CD8-positive, alpha-beta memory T cell (primary cell): ENCODE measurements around the gene PLCXD3. TPM values are rescaled to one million over a fixed set of nuclear protein-coding genes. Genes with fewer than 3 reads are reported as not detected.

ENCODE experiments used
- CTCF ChIA-PET: fragments of 350-600 bp; sonication (Branson Sonifier 250); formaldehyde crosslinking; loops from one replicate; lab custom pipeline; 2021; ENCODE audit warnings: antibody characterized with exemption; lab: Charles Lee
- POLR2A ChIA-PET: fragments of 350-600 bp; sonication (Branson Sonifier 250); formaldehyde crosslinking; loops from one replicate; lab custom pipeline; 2021; ENCODE audit warnings: antibody characterized with exemption; lab: Charles Lee
- DNase-seq, 5 donors: peaks; one replicate each; pipeline versions ENCODE4 v3.0.0 to v3.0.0-alpha.2; 2020 to 2022; ENCODE audit warnings: mixed read lengths in 1 of 5
- H3K27ac ChIP-seq: one replicate; pipeline ENCODE4 v1.7.0; 2013; ENCODE audit warnings: low read depth, mild to moderate bottlenecking, low read length, moderate library complexity
- H3K27me3 ChIP-seq: 2 replicates; pipeline ENCODE4 v1.7.0; 2013; ENCODE audit warnings: low read length, mild to moderate bottlenecking; ENCODE audit not compliant: insufficient read depth, poor library complexity, severe bottlenecking
- H3K36me3 ChIP-seq: 2 replicates; pipeline ENCODE4 v1.7.0; 2013; ENCODE audit warnings: mild to moderate bottlenecking, low read length, moderate library complexity; ENCODE audit not compliant: insufficient read depth
- H3K4me1 ChIP-seq: 2 replicates; pipeline ENCODE4 v1.7.0; 2013; ENCODE audit warnings: mild to moderate bottlenecking, low read length, moderate library complexity; ENCODE audit not compliant: insufficient read depth
- H3K4me3 ChIP-seq: 2 replicates; pipeline ENCODE4 v1.7.0; 2013; ENCODE audit warnings: mild to moderate bottlenecking, low read length
- H3K9me3 ChIP-seq: 2 replicates; pipeline ENCODE4 v1.7.0; 2013; ENCODE audit warnings: mild to moderate bottlenecking, low read length
- H3K27ac Mint-ChIP-seq, 8 donors: one replicate each; pipeline ENCODE4 v1.8.0; 2020 to 2021; ENCODE audit warnings: mixed read lengths in 8 of 8, mild to moderate bottlenecking in 6 of 8, inconsistent platforms in 3 of 8, moderate library complexity in 3 of 8
- H3K27me3 Mint-ChIP-seq, 2 donors: one replicate each; pipeline ENCODE4 v1.8.0; 2020 to 2021; ENCODE audit warnings: mixed read lengths in 2 of 2, mild to moderate bottlenecking in 1 of 2, moderate library complexity in 1 of 2
- H3K36me3 Mint-ChIP-seq, 3 donors: one replicate each; pipeline ENCODE4 v1.8.0; 2020 to 2021; ENCODE audit warnings: mixed read lengths in 3 of 3, inconsistent platforms in 1 of 3, mild to moderate bottlenecking in 1 of 3
- H3K4me1 Mint-ChIP-seq, 3 donors: one replicate each; pipeline ENCODE4 v1.8.0; 2020 to 2021; ENCODE audit warnings: mixed read lengths in 3 of 3, inconsistent platforms in 1 of 3, mild to moderate bottlenecking in 1 of 3
- H3K4me3 Mint-ChIP-seq, 7 donors: one replicate each; pipeline ENCODE4 v1.8.0; 2020 to 2021; ENCODE audit warnings: mixed read lengths in 7 of 7, mild to moderate bottlenecking in 6 of 7, moderate library complexity in 4 of 7, inconsistent platforms in 2 of 7
- H3K9me3 Mint-ChIP-seq, 5 donors: one replicate each; pipeline ENCODE4 v1.8.0; 2020 to 2022; ENCODE audit warnings: mixed read lengths in 5 of 5, mild to moderate bottlenecking in 3 of 5, moderate library complexity in 2 of 5, inconsistent platforms in 1 of 5
- polyA plus RNA-seq: library from polyadenylated mRNA; unstranded; fragments of 300-500 nt; fragmentation: Illumina TruSeq; gene quantifications from one replicate; pipeline ENCODE4 v1.2.3, GENCODE V29; 2021
- total RNA-seq, 2 experiments: library from RNA; stranded (reverse); gene quantifications; one replicate each; pipeline ENCODE4 v1.2.3, GENCODE V29; 2021

Gene PLCXD3, protein sequence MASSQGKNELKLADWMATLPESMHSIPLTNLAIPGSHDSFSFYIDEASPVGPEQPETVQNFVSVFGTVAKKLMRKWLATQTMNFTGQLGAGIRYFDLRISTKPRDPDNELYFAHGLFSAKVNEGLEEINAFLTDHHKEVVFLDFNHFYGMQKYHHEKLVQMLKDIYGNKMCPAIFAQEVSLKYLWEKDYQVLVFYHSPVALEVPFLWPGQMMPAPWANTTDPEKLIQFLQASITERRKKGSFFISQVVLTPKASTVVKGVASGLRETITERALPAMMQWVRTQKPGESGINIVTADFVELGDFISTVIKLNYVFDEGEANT
- total RNA-seq: not detected
- not detected for polyA plus RNA-seq

- Histone ChIP-seq H3K27me3 (no peaks in the 10 kb centered on the region), H3K36me3 (no peaks in the 10 kb centered on the region), H3K4me1 (no peaks in the 10 kb centered on the region), H3K9me3 (no peaks in the 10 kb centered on the region), H3K4me3 (no peak within 1 kb of the TSS), H3K27ac (no peak within 1 kb of the TSS)
- ChIA-PET CTCF (no interaction called here), POLR2A (no interaction called here)
- DNase-seq: no peak
- Mint-ChIP-seq H3K9me3 (peaks cover 0 to 3% (median 0%) of the 10 kb centered on the region in 5 donors), H3K27me3 (peaks cover 12 to 37% of the 10 kb centered on the region in 2 donors), H3K4me1 (peaks cover 0 to 1% (median 0%) of the 10 kb centered on the region in 3 donors), H3K36me3 (no peaks in the 10 kb centered on the region), H3K27ac (no peak within 1 kb of the TSS), H3K4me3 (no peak within 1 kb of the TSS)
These were observed at the start of gene PLCXD3 for GRCh38 chr5:41510176-41510831. Gene PLCXD3 (minus strand): TSS chr5:41510601. CDS start chr5:41510526, 75 bp downstream.

DNA sequence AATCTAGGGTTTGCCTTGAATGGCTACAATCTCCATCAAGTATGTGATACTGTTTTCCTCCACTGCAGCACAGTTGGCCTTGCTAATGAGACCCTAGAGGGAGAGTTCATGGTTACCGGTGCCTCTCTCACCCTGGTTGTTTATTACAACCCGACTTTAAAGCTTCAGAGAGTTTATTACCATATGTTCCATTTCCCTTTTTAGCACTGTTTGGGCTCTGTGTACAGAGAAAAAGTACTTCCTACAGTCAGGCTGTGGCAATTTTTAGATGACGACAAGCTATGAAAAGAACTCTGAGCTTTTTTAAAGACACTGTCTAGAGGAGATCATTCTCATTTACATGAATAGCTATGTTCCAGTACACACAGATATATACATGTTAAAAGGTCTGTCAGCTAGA lies 48.8 kb upstream of the PLCXD3 start:
- no peaks in the 10 kb centered on the region for H3K27me3 ChIP-seq
- ChIA-PET CTCF (no interaction called here), POLR2A (no interaction called here)
- H3K27ac ChIP-seq: no peak overlapping the region
- no peaks in the 10 kb centered on the region for H3K9me3 ChIP-seq
- H3K4me3 ChIP-seq: no peak overlapping the region
- Mint-ChIP-seq H3K27me3 (no peaks in the 10 kb centered on the region), H3K9me3 (peaks cover 0 to 6% (median 0%) of the 10 kb centered on the region in 5 donors), H3K27ac (peak overlapping the region in 1 of 8 donors; percentile 61), H3K4me3 (no peak overlapping the region), H3K4me1 (no peaks in the 10 kb centered on the region), H3K36me3 (no peaks in the 10 kb centered on the region)
- no peak for DNase-seq
- H3K36me3 ChIP-seq: no peaks in the 10 kb centered on the region
- H3K4me1 ChIP-seq: no peaks in the 10 kb centered on the region

- Mint-ChIP-seq H3K9me3 (peaks cover 0 to 3% (median 0%) of the 10 kb centered on the region in 5 donors), H3K4me1 (no peaks in the 10 kb centered on the region), H3K27me3 (no peaks in the 10 kb centered on the region), H3K36me3 (no peaks in the 10 kb centered on the region), H3K27ac (no peak overlapping the region), H3K4me3 (no peak overlapping the region)
- H3K36me3 ChIP-seq: no peaks in the 10 kb centered on the region
- H3K4me1 ChIP-seq: no peaks in the 10 kb centered on the region
- DNase-seq: no peak
- no peak overlapping the region for H3K27ac ChIP-seq
- H3K27me3 ChIP-seq: no peaks in the 10 kb centered on the region
- ChIA-PET POLR2A (no interaction called here), CTCF (no interaction called here)
- H3K4me3 ChIP-seq: no peak overlapping the region
- no peaks in the 10 kb centered on the region for H3K9me3 ChIP-seq
These were observed 47.9 kb upstream of the PLCXD3 start for GRCh38 chr5:41558295-41558694.

GRCh38 chr5:41547991-41548390 lies 37.6 kb upstream of the PLCXD3 start:
- CTCF ChIA-PET: no interaction called here
- no peaks in the 10 kb centered on the region for H3K9me3 ChIP-seq
- POLR2A ChIA-PET: no interaction called here
- DNase-seq: no peak
- no peak overlapping the region for H3K27ac ChIP-seq
- no peaks in the 10 kb centered on the region for H3K36me3 ChIP-seq
- no peak overlapping the region for H3K4me3 ChIP-seq
- no peaks in the 10 kb centered on the region for H3K36me3 Mint-ChIP-seq
- H3K4me1 ChIP-seq: no peaks in the 10 kb centered on the region
- H3K4me1 Mint-ChIP-seq: no peaks in the 10 kb centered on the region
- H3K27ac Mint-ChIP-seq: no peak overlapping the region
- no peaks in the 10 kb centered on the region for H3K27me3 ChIP-seq
- peaks cover 0 to 9% (median 4%) of the 10 kb centered on the region in 5 donors for H3K9me3 Mint-ChIP-seq
- H3K4me3 Mint-ChIP-seq: no peak overlapping the region
- peaks cover 0 to 2% of the 10 kb centered on the region in 2 donors for H3K27me3 Mint-ChIP-seq

DNA sequence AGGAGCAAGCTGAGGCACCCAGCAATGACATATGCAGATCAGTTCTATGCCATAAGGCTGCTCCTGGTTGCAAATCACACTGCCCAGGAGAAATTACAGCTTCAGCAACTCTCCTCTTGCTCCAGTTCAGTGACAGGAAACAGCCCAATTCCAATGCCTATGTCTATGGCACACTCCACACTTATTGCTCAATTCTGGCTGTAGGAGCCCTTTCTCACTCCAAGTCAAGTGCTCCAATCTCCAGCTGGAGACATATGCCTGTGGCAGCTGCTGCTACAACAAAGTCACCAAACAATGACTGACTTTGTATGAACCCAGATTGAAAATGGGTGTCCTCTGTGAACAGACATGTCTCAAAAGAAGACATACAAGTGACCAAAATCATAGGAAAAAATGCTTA lies 31.8 kb upstream of the PLCXD3 start:
- Histone ChIP-seq H3K4me1 (no peaks in the 10 kb centered on the region), H3K9me3 (peaks cover 4% of the 10 kb centered on the region), H3K36me3 (no peaks in the 10 kb centered on the region), H3K27me3 (no peaks in the 10 kb centered on the region), H3K4me3 (no peak overlapping the region), H3K27ac (no peak overlapping the region)
- Mint-ChIP-seq H3K27ac (no peak overlapping the region), H3K36me3 (no peaks in the 10 kb centered on the region), H3K9me3 (peaks cover 2 to 10% (median 5%) of the 10 kb centered on the region in 5 donors), H3K27me3 (no peaks in the 10 kb centered on the region), H3K4me3 (no peak overlapping the region), H3K4me1 (no peaks in the 10 kb centered on the region)
- CTCF ChIA-PET: no interaction called here
- no peak for DNase-seq
- POLR2A ChIA-PET: no interaction called here

- CTCF ChIA-PET: interaction anchor here (0.5 kb wide), 1 partner anchor 495 kb away, joined by 3 read pairs; no protein-coding TSS in a partner anchor
- Mint-ChIP-seq H3K36me3 (no peaks in the 10 kb centered on the region), H3K27ac (no peak overlapping the region), H3K9me3 (peaks cover 4 to 15% (median 9%) of the 10 kb centered on the region in 5 donors), H3K4me1 (no peaks in the 10 kb centered on the region), H3K27me3 (no peaks in the 10 kb centered on the region), H3K4me3 (no peak overlapping the region)
- H3K4me1 ChIP-seq: no peaks in the 10 kb centered on the region
- H3K9me3 ChIP-seq: peaks cover 4% of the 10 kb centered on the region
- no peak for DNase-seq
- no peak overlapping the region for H3K27ac ChIP-seq
- no peaks in the 10 kb centered on the region for H3K27me3 ChIP-seq
- H3K36me3 ChIP-seq: no peaks in the 10 kb centered on the region
- no peak overlapping the region for H3K4me3 ChIP-seq
- POLR2A ChIA-PET: no interaction called here
These were observed 29.1 kb upstream of the PLCXD3 start for GRCh38 chr5:41539454-41539853.

DNA sequence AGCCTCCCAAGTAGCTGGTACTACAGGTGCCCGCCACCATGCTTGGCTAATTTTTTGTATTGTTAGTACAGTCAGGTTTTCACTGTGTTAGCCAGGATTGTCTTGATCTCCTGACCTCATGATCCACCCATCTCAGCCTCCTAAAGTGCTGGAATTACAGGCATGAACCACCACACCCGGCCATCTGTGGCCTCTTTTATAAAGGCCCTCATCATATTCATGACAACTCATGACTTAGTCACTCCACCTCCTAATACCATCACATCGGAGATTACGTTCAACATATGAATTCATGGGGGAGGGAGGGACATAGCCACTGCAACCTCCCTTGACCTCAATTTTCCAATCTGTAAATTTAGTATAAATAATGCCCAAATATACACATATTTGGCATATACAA lies 27.2 kb upstream of the PLCXD3 start:
- ChIA-PET POLR2A (no interaction called here), CTCF (no interaction called here)
- Histone ChIP-seq H3K9me3 (peaks cover 4% of the 10 kb centered on the region), H3K4me1 (no peaks in the 10 kb centered on the region), H3K27me3 (no peaks in the 10 kb centered on the region), H3K27ac (no peak overlapping the region), H3K36me3 (no peaks in the 10 kb centered on the region), H3K4me3 (no peak overlapping the region)
- H3K36me3 Mint-ChIP-seq: no peaks in the 10 kb centered on the region
- peaks cover 4 to 15% (median 8%) of the 10 kb centered on the region in 5 donors for H3K9me3 Mint-ChIP-seq
- H3K27me3 Mint-ChIP-seq: no peaks in the 10 kb centered on the region
- no peak for DNase-seq
- no peak overlapping the region for H3K4me3 Mint-ChIP-seq
- H3K4me1 Mint-ChIP-seq: no peaks in the 10 kb centered on the region
- H3K27ac Mint-ChIP-seq: no peak overlapping the region

DNA sequence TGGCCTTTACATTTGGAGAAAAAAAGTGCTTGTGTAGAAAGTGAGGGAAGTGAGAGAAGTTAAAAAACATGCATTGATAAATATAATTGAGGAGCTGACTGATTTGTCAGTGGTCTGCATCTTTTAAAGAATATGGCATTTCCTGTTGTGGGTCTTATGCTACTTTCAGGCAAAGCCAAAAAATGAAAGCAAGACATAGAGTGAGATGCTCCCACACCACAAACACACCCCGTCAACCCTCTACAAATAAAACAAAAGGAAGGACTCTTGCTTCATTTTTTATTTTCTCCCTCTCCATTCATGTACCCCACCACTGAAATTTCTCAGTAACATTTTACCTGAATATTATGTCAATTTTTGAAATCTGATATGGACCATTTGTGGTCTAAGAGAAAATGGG lies 22.1 kb upstream of the PLCXD3 start:
- no peaks in the 10 kb centered on the region for H3K27me3 Mint-ChIP-seq
- Histone ChIP-seq H3K27ac (no peak overlapping the region), H3K9me3 (no peaks in the 10 kb centered on the region), H3K4me1 (no peaks in the 10 kb centered on the region), H3K27me3 (no peaks in the 10 kb centered on the region), H3K36me3 (no peaks in the 10 kb centered on the region), H3K4me3 (no peak overlapping the region)
- POLR2A ChIA-PET: no interaction called here
- H3K4me3 Mint-ChIP-seq: no peak overlapping the region
- no peak overlapping the region for H3K27ac Mint-ChIP-seq
- H3K36me3 Mint-ChIP-seq: no peaks in the 10 kb centered on the region
- no peak for DNase-seq
- CTCF ChIA-PET: no interaction called here
- peaks cover under 1 to 10% (median 4%) of the 10 kb centered on the region in 5 donors for H3K9me3 Mint-ChIP-seq
- no peaks in the 10 kb centered on the region for H3K4me1 Mint-ChIP-seq
